ENCODE results near the gene XPR1. TPM values are rescaled to one million over a fixed set of nuclear protein-coding genes. Genes with fewer than 3 reads are reported as not detected.
A peak's percentile ranks its signal among the peaks of the same experiment; 100 is the strongest.

XPR1 gene
- total RNA-seq, 6 experiments from 2014 or later = 25.0 to 44.7 (median 34.0) TPM

- Mint-ChIP-seq H3K9me3 (no peaks in the 10 kb centered on the region), H3K36me3 (ENCODE audit: low read depth) (no peaks in the 10 kb centered on the region), H3K27me3 (ENCODE audit: insufficient read depth) (peaks cover 5% of the 10 kb centered on the region), H3K4me1 (ENCODE audit: low read depth) (peaks cover 21% of the 10 kb centered on the region), H3K4me3 (peak overlapping the region; percentile 86), H3K27ac (peak overlapping the region; percentile 90)
- no peak for DNase-seq
- no peak for TF ChIP-seq CTCF (IDR thresholded peaks at IDR 0.05)
Observed at GRCh38 chr1:180911640-180912191, 279.9 kb downstream of the XPR1 start.

GRCh38 chr1:180912211-180912800 is 280.5 kb downstream of the XPR1 start:
- H3K9me3 Mint-ChIP-seq = no peaks in the 10 kb centered on the region

GRCh38 chr1:180912801-180913565 is 281.2 kb downstream of the XPR1 start, which contains the start of gene KIAA1614:
Gene KIAA1614 (plus strand): TSS chr1:180912897. CDS start chr1:180913244, 347 bp downstream.
- Mint-ChIP-seq H3K27me3 (ENCODE audit: insufficient read depth) (peaks cover 5% of the 10 kb centered on the region), H3K9me3 (no peaks in the 10 kb centered on the region), H3K4me1 (ENCODE audit: low read depth) (peaks cover 21% of the 10 kb centered on the region), H3K27ac (peak within 1 kb of the TSS; percentile 94), H3K4me3 (peak within 1 kb of the TSS; percentile 95), H3K36me3 (ENCODE audit: low read depth) (no peaks in the 10 kb centered on the region)
- TF ChIP-seq CTCF (IDR thresholded peaks at IDR 0.05) = no peak
- DNase-seq = no peak

More at GRCh38 chr1:180912211-180912800, 280.5 kb downstream of the XPR1 start:
- no peaks in the 10 kb centered on the region for H3K36me3 Mint-ChIP-seq (ENCODE audit: low read depth)
- H3K4me1 Mint-ChIP-seq (ENCODE audit: low read depth) = peaks cover 21% of the 10 kb centered on the region
- TF ChIP-seq CTCF (IDR thresholded peaks at IDR 0.05) = no peak; the same call in 1 of the 2 replicates
- DNase-seq = peak; percentile 23
- peaks cover 5% of the 10 kb centered on the region for H3K27me3 Mint-ChIP-seq (ENCODE audit: insufficient read depth)
- peak overlapping the region; percentile 86 for H3K4me3 Mint-ChIP-seq
- peak overlapping the region; percentile 90 for H3K27ac Mint-ChIP-seq

GRCh38 chr1:180915426-180915965 is 283.7 kb downstream of the XPR1 start:
- Mint-ChIP-seq H3K27me3 (ENCODE audit: insufficient read depth) (peaks cover 4% of the 10 kb centered on the region), H3K27ac (no peak overlapping the region), H3K4me1 (ENCODE audit: low read depth) (peaks cover 21% of the 10 kb centered on the region), H3K4me3 (no peak overlapping the region), H3K36me3 (ENCODE audit: low read depth) (no peaks in the 10 kb centered on the region), H3K9me3 (no peaks in the 10 kb centered on the region)
- DNase-seq = no peak
- no peak for TF ChIP-seq CTCF (IDR thresholded peaks at IDR 0.05)

GRCh38 chr1:180916012-180916770 is 284.4 kb downstream of the XPR1 start:
- no peak for DNase-seq
- Mint-ChIP-seq H3K36me3 (ENCODE audit: low read depth) (no peaks in the 10 kb centered on the region), H3K4me1 (ENCODE audit: low read depth) (peaks cover 19% of the 10 kb centered on the region), H3K4me3 (no peak overlapping the region), H3K27me3 (ENCODE audit: insufficient read depth) (peaks cover 4% of the 10 kb centered on the region), H3K27ac (no peak overlapping the region), H3K9me3 (no peaks in the 10 kb centered on the region)
- TF ChIP-seq CTCF (IDR thresholded peaks at IDR 0.05) = no peak

Measured in HFFc6 (cell line).